ENCODE data around the gene SEC61B.
"Not testable (repeated sequence)": the region's sequence is repeated elsewhere in the genome, so short reads cannot be mapped to it uniquely, and the experiment has no call there.

The SEC61B gene

DNA sequence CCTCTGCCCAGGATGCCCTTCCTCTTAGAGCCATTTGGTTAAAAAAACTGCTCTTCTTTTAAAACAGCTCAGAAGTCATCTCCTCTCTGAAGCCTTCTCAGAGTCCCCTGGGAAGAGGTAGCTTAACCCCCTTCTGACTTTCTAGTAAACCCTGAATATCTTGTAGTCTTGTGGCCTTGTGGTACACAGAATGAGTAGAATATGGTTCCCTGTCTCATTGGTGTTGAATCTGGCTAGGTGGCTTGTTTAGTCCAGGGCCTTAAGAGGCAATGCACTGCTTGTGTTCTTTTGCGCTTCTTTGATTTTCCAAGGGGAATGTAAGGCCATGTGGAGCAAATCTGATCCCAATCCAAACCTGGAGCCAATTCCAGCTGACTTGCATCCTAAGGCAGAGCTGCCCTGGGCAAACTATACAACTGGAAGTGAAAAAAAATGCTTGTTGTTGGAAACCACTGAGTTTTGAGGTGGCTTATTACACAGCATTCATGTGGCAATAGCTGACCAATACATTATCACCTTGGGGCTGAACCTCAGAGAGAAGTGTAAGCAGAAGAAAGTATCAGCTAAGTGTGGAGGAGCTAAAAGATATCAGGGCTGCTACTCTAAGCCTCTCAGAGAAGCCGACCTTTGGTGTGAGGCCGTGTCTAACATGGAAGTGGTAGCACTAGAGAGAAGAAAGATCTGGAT is 31.3 kb upstream of the SEC61B start:
- DNase-seq (ENCODE audit: low read depth, low spot score), result no peak

DNA sequence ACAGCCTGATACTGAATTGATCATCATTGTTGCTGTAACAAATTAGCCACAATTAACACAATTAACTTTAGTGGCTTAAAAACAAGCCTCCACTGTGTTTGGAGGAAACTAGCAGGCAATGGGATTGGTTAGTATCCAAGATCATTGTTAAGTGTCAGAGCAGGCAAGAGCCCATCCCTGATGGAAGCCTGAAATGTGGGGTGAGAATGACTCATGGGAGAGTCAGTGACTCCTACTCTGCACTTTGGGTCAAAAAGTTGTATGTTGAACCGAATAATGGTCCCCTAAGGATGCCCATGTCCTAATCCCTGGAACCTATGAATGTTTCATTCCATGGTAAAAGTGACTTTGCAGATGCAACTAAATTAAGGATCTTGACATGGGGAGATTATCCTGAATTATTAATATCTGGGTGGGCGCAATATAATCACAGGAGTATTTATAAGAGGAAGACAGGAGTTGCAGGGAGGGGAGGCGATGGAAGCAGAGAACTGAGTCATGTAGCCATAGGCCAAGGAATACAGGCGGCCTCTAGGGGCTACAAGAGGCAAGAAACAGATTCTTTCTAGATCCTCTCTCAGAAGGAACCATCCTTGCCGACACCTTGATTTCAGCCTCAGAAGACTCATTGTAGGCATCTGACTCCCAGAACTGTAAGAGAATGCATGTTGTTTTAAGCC is 29.2 kb upstream of the SEC61B start:
- no peak for DNase-seq (ENCODE audit: low read depth, low spot score)

DNA sequence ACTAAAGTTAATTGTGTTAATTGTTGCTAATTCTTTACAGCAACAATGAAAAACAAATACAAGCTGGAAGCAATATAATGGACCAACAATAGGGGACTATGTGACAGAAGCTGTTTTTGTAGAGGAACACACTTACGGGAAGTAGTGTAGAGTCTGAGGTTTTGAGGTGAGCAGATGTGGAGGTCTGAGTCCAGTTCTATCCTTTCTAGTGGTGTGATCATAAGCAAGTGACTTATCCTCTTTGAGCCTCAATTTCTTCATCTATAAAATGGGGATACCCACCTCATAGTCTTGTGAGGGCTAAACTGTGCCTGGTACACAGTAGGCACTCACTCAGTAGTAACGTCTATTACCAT is 28.6 kb upstream of the SEC61B start:
- DNase-seq (ENCODE audit: low read depth, low spot score), result no peak

DNA sequence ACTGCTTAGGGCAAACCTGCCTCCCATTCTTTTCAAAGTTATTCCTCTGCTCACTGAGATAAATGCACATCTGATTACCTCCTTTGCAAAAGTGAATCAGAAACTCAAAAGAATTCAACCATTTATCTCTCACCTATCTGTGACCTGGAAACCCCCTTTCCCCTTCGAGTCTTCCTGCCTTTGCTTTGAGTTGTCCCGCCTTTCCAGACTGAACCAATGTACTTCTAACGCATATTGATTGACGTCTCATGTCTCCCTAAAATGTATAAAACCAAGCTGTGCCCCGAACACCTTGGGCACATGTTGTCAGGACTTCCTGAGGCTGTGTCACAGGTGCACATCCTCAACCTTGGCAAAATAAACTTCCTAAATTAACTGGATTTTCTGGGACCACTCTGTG is 25.6 kb upstream of the SEC61B start:
- not testable (repeated sequence) for DNase-seq (ENCODE audit: low read depth, low spot score)

DNA sequence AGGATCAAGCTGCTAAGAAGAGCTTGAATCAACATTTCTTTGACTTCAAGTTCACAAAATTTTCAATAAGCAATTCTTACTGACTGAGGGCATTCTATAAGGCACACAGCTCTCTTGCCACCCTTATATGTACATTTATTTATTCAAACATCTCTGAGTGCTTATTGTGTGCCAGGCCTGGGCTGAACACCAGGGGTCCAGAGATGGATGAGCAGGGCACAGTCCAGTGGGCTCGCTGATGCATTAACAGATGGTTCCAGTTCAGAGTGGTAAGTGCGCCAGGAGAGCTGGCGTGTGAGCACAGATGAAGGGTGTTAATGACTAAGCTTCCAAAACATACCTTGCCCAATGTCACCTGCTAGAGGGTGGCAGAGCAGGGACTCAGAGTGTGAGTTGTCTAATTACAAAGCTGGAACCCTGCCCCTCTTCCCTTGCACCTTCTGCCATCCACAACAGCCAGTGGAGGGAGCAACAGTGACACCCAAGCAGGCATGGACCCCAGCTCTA is 24.9 kb upstream of the SEC61B start:
- no peak for DNase-seq (ENCODE audit: low read depth, low spot score)

DNA sequence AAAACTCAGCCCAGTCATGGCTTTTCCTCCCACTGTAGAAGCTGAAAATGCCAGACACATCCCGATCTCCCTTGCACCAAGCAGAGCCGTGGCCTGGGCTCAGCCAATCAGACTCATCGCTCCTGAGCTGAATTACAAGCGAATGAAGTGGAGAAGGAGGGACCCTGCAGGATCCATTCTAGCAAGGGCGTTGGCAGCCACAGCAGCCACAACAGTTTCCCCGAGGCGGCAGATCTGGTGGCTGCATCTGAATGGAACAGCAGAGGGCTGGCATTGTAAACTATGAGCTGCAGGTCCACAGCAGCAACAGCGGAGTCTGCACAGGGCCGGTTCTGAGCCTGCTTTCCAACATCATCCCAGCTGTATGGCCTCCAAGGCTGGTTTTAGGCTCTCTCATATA is 24.1 kb upstream of the SEC61B start:
- DNase-seq (ENCODE audit: low read depth, low spot score), result peak; percentile 82

DNA sequence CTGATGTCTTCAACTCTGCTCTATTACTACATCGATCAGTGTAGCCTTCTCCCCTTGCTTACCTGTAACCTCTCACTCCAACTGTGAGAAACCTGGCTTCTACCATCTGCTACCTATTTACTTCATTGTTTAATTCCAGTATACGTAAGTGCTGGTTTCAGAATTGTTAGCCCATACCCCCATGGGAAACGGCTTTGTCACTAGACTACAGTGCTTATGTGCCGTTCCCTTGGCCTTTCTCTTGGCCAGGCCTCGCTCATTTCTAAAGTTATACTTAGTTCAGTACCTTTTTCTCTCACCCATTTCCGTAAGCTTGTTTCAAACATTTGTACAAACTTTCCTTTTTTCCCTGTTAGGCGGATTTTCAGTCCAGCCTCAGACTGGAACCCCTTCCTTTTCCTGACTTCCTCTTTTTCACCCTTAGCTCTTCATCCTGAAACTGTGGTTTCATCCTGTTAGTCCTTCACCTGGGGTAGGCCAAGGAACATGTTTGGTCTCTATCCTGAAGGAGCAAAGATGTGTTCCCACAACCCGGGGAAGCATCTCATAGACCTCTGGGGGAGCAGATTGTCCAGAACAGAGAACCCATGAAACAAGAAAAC is 22.0 kb upstream of the SEC61B start:
- DNase-seq (ENCODE audit: low read depth, low spot score), result no peak

DNA sequence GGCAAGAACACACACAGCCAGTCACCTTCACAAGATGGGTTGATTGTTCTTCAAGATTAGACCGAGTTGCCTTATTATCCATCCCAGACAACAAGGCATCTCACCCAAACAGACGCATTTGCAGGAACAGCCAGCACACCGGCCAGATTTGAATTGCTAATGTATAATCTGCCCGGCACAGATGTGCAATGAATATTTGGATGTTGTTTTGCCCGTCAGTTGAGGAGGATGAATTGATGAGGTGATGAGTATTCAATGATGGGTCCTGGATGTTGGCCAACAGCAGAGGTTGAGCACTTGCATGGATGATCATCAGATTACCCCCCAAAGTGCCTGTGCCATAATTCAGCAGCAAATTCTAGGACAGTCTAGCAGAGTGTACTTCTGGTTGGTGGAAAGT is 20.5 kb upstream of the SEC61B start:
- DNase-seq (ENCODE audit: low read depth, low spot score), result no peak

DNA sequence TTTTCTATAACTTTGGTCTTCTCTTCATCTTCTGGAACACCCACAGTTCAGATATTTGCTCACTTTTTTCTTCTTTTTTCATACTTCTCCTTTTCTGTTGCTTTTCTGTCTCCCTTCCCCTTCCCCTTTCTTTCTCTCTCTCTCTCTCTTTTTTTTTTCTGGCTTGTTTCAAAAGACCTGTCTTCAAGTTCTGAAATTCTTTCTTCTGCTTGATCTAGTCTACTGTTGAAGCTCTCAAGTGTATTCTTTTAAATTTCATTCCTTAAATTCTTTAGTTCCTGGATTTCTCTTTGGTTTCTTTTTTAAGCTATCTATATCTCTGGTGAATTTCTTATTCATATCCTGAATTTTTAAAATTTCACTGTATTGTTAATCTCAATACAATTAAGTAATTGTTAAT is 11.5 kb upstream of the SEC61B start:
- no peak for DNase-seq (ENCODE audit: low read depth, low spot score)

DNA sequence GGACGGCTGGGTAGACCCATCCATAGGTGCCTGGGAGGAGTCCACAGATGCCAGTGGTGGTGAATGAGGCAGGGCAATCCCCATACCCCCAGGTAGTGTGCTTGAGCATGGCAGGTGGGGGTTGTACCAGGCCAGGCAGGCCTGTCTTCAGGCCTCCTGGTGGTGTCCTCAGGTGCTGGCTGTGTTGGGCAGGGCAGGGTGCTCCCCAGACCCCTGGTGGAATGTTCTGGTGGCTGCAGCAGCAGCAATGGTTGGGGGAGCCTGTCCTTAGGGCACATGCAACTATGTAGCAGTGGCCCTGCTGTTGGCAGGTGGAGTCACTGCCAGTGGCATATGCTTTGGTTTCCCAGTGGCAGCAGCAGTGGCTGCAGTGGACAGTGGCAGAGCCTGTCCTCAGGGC is 10.3 kb upstream of the SEC61B start:
- DNase-seq (ENCODE audit: low read depth, low spot score), result peak; percentile 23

DNA sequence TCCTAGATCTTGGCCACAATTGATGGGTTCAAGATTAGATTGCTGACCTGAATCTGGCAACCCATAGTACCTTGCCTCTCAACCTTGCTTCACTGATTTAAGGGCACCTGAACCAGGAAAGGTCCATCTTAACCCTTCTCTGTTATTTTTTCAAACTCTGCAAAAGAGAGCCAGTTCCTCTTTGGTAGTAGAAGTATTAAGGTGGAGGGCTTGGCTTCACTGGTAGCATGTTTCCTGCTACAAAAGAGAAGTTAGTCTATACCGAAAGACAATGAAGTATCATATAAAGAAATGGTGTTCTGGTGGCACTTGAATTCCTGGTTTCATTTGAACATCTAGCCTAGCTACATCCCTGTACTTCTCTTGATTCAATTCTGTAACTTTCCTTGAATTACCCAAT is 8.9 kb upstream of the SEC61B start:
- DNase-seq (ENCODE audit: low read depth, low spot score), result no peak

DNA sequence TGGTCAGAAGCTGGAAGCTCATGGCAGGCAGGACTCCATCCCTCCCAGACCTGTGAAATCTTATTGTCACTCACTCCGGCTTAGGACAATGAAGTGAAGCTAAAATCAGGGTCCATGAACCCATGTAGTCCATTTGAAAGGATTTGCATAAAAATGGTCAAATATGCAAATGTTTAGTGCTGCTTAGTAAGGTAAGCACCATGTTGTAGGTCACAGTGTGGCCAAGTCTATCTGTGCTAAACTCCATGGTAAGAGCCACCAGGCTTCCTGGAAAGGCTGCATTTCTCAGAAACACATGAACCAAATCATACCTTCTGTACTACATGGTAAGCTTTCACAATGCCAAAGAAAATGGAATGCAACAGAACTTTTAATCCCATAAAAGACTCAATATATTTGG is 6.0 kb upstream of the SEC61B start:
- DNase-seq (ENCODE audit: low read depth, low spot score), result no peak

DNA sequence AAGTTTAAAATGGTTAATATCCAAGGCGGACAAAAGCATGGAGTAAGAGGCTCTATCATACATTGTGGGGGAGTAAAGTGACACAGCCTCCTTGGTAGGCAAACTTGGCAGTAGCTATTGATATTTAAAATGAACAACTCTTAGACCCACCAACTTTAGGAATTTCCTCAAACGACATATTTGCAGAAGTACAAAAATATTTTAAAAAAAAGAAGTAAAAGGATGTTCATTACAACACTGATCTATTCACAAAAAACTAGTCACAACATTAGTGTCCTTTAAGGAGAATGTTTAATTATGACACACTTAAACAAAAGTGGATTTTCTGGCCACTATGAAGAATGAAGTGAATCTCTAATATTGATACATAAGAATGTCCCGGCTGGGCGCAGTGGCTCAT is 2.1 kb upstream of the SEC61B start:
- DNase-seq (ENCODE audit: low read depth, low spot score), result no peak

DNA sequence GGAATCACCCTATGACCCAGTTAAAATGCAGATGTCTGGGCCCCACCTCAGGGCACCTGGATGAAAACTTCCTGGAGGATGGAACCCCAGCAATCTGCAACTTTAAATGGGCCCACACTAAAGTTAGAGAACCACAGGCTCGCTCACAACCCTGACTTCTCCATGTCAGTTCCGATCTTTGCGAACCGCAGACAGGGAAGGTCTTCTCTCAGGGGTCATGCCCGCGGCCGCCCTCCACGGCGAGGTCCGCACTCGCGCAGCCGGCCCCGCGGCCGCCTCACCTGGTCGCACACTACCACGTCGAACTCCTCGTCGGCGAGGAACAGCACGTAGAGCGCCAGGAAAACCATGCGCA is 839 bp upstream of the SEC61B start:
- no peak for DNase-seq (ENCODE audit: low read depth, low spot score)

DNA sequence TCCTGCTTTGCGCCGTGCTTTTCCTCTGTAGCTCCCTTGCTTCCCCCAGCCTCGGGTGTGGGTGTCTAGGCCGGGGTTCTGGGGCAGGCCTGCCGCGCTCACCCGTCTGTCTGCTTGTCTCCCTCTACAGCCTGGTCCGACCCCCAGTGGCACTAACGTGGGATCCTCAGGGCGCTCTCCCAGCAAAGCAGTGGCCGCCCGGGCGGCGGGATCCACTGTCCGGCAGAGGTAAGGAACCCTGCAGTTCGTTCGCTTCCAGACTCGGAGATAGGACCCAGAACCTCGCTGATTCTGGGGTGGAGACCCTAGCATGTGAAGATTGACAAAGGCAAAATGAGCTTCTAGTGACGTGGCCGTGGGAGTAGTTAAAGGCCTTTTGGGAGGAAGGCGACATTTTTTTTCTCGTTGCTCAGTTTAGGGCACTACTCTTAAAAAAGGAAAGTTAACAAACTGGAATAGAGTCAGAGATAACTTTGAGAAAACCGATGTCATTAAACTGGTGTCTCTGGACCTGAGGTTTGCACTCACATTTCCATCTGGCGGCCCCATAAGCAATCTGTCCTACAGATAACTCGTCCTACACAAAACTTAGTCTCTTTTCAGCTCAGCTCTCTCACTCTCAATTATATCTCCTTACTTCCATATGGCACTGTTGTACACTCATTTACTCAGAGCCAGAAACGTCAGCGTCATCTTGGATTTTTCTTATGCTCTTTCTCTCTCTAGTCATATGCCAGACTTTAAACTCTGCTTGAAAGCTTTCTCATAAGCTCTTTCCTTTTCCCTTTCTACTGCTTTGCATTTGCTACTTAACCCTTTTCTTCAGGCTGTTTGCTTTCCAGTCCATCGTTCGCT is 561 bp downstream of the SEC61B start:
- DNase-seq (ENCODE audit: low read depth, low spot score), result no peak

DNA sequence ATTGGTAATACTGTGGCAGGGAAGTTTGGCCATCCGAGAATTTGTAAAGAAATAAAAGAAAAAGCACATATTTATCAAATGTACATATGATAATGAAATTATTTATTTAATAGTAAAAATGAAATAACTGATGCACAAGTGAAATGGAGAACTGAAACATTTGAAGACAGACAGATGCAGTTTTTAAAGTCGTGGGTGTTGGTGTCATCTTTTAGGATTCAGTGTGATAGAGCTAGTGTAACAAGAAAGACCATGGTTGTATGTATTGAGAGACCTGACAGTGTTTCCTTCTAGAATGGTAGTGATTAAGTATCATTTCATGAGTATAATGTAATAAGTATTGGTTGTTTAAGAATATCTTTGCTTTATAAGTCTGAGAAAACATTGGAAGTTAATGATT is 2.4 kb downstream of the SEC61B start:
- DNase-seq (ENCODE audit: low read depth, low spot score), result no peak

DNA sequence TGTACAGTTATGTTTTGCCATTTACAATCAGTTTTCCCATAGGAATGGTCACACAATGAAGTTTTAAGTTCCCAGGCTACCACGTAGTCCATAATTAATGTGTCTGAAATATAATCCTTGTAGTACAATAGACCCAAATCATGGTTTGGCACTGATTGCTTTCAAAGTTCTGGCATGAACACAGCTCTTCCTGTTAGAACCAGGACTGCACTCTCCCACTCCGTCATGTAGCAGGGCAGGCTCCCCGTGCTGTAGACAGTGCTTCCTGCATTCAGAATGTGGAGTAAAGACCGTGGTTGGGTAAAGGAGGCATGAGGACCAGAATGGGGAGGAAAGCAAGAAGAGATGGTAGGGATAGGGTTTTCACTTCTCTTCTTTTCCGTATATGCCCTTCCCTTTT is 4.0 kb downstream of the SEC61B start:
- DNase-seq (ENCODE audit: low read depth, low spot score), result no peak

DNA sequence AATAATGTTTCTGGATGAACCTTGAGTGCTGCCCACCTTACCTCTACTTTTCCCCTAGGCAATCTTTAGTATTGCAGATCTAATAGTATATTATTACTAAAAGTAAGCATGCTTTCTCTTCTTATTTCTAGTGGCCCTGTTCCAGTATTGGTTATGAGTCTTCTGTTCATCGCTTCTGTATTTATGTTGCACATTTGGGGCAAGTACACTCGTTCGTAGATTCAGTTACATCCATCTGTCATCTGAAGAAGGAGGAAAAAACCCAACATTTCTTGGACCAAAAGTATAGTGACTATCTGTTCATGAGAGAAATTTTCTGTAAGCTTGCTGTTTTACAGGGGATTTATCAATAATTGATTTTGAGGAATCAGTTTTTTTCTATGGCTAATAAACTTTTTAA is 8.1 kb downstream of the SEC61B start:
- no peak for DNase-seq (ENCODE audit: low read depth, low spot score)

DNA sequence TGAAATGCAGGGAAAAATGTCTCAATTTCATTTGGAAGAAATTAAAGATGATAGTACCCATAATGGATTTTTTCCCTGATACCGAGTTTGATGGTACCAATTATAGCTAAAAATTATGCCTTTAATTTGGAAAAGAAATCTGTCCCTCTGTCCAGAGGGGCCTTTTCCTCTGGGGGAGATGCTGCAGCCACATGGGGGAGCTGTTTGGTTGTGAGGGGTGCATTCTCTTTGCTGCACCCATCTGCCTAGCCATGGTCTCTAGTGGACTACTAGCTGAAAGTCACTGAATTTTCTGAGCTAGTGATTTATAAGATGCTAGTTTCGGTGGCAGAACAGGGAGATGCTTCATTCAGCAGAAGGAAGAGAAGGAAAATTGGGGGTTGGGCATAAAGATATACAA is 9.6 kb downstream of the SEC61B start:
- DNase-seq (ENCODE audit: low read depth, low spot score), result no peak

DNA sequence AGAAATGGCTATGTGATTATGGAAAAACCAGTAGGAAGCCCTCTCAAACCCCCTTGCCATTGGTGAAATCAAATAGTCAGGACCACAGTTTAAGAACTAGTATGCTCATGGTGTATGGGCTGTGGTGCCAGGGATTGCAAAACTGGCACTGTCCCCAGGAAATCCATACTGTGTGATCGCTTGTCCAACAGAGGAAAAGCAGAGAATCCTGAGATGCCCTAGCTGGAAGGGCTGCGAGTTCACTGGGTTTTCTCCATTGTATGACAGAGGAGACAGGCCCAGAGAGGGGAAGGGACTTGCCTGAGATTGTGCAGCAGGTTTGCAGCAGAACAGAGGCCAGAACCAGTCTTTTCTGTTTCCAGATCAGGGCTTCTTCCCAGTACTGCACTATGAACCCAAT is 12.5 kb downstream of the SEC61B start:
- DNase-seq (ENCODE audit: low read depth, low spot score), result no peak

DNA sequence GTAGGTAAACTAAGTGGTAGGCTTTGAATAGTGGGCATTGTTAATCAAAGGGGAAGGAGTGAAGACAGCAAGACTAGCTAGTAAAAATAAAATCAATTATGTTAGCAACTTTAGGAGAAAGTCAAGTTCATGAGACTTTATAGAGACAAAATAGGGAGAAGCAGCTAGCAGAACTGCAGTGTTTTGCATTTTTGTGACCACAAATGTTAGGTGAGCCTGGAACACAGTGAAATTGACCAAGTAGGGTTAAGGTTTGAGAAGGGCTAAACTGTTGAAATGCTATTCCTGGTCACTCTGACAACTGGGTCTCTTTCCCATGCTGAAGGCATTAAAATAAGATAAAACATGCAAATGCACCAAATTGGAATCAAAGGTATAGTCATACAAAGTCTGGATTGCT is 13.0 kb downstream of the SEC61B start:
- DNase-seq (ENCODE audit: low read depth, low spot score), result no peak

DNA sequence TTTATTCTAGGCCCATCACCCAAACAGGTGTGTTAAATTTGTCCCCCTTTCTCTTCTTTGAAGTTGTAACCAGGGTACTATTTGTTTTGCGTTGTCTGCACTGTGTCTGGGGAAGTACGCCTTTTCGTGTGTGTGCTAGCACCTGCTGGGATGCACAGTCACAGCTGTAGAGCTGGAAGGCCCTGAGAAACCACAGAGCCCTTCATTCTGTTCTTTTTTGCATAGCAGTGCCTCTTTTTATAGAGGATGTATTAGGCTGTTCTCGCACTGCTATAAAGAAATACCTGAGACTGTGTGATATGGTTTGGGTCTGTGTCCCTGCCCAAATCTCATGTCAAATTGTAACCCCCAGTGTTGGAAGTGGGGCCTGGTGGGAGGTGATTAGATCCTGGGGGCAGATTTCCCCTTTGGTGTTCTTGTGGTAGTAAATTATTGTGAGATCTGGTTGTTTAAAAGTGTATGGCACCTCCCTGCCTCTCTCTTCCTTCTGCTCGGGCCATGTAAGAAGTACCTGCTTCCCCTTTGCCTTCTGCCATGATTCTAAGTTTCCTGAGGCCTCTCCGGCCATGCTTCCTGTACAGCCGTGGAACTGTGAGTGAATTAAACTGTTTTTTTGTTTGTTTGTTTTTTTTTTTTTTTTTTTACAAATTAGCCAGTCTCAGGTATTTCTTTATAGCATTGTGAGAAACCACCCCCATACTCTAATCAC is 14.0 kb downstream of the SEC61B start:
- no peak for DNase-seq (ENCODE audit: low read depth, low spot score)
